Caco-2 (cell line): ENCODE results near the gene RSPO4. TPM values are rescaled to one million over a fixed set of nuclear protein-coding genes. Genes with fewer than 3 reads are reported as not detected.

ENCODE experiments used
- BruUV-seq: library from RNA; stranded (reverse); fragments of 400-500 nt; replicated peaks from 2 replicates; lab custom pipeline; 2021; lab: Mats Ljungman, UMichigan
- CTCF ChIA-PET: fragments of 300-600 bp; sonication (Branson Sonifier 250); formaldehyde crosslinking; loops from one replicate; lab custom pipeline; 2022; ENCODE audit warnings: antibody characterized with exemption; lab: Charles Lee
- POLR2A ChIA-PET: fragments of 300-600 bp; sonication (Branson Sonifier 250); formaldehyde crosslinking; loops from one replicate; lab custom pipeline; 2022; ENCODE audit warnings: antibody characterized with exemption; lab: Charles Lee
- DNase-seq, 2 experiments: peaks; one replicate each; pipeline versions ENCODE4 v3.0.0 to v3.0.0-alpha.2; 2020 to 2022
- H3K27me3 ChIP-seq: replicated peaks from 2 replicates; pipeline ENCODE4 v1.6.0; 2011; ENCODE audit warnings: low read length; ENCODE audit not compliant: control insufficient read depth, insufficient read depth
- H3K36me3 ChIP-seq: 2 replicates; pipeline ENCODE4 v1.5.1; 2011; ENCODE audit warnings: low read length; ENCODE audit not compliant: control insufficient read depth, insufficient read depth
- H3K4me1 ChIP-seq: fragments of 250-450 bp; sonication (Bioruptor Pico); 2 replicates; pipeline ENCODE4 v1.5.1; 2020; ENCODE audit warnings: mild to moderate bottlenecking
- H3K4me3 ChIP-seq: 2 replicates; pipeline ENCODE4 v1.5.1; 2011; ENCODE audit warnings: low read depth, mild to moderate bottlenecking, control low read depth, low read length
- H3K9me3 ChIP-seq: fragments of 250-450 bp; sonication (Bioruptor Pico); 2 replicates; pipeline ENCODE4 v1.5.1; 2020; ENCODE audit warnings: mild to moderate bottlenecking, moderate library complexity
- H3K27ac Mint-ChIP-seq: one replicate; pipeline ENCODE4 v1.8.0; 2022; ENCODE audit warnings: mixed read lengths; ENCODE audit not compliant: unreplicated experiment
- H3K27me3 Mint-ChIP-seq: one replicate; pipeline ENCODE4 v1.8.0; 2022; ENCODE audit warnings: mixed read lengths; ENCODE audit not compliant: insufficient read depth, unreplicated experiment
- H3K36me3 Mint-ChIP-seq: one replicate; pipeline ENCODE4 v1.8.0; 2022; ENCODE audit warnings: mild to moderate bottlenecking, mixed read lengths; ENCODE audit not compliant: insufficient read depth, unreplicated experiment
- H3K4me1 Mint-ChIP-seq: one replicate; pipeline ENCODE4 v1.8.0; 2022; ENCODE audit warnings: low read depth, mixed read lengths; ENCODE audit not compliant: unreplicated experiment
- H3K4me3 Mint-ChIP-seq: one replicate; pipeline ENCODE4 v1.8.0; 2022; ENCODE audit warnings: mild to moderate bottlenecking, moderate library complexity, mixed read lengths; ENCODE audit not compliant: unreplicated experiment
- H3K9me3 Mint-ChIP-seq: one replicate; pipeline ENCODE4 v1.8.0; 2022; ENCODE audit warnings: mixed read lengths; ENCODE audit not compliant: unreplicated experiment
- CTCF ChIP-seq, 2 experiments: fragments of 200-600 bp in 1 of 2; IDR thresholded peaks; 1 replicate in 1 of 2; 2 replicates in 1 of 2; pipeline versions ENCODE4 v1.5.1 to v1.8.0; 2011 to 2022; ENCODE audit warnings: antibody characterized with exemption in 1 of 2, control low read depth in 1 of 2, inconsistent platforms in 1 of 2, low read depth in 1 of 2, low read length in 1 of 2, mild to moderate bottlenecking in 1 of 2, moderate library complexity in 1 of 2; ENCODE audit not compliant: insufficient read depth in 1 of 2, severe bottlenecking in 1 of 2, unreplicated experiment in 1 of 2
- intact Hi-C: fragments of 100-400 bp; cut with micrococcal nuclease; formaldehyde crosslinking; loops from one replicate; pipeline ENCODE4 v1.10.0; 2022; ENCODE audit not compliant: unreplicated experiment
- total RNA-seq: library from RNA; stranded (reverse); gene quantifications from 2 replicates; pipeline ENCODE4 v1.2.3, GENCODE V29; 2022

Gene RSPO4
- total RNA-seq, 1 experiment from 2014 or later = 0.41 TPM

DNA sequence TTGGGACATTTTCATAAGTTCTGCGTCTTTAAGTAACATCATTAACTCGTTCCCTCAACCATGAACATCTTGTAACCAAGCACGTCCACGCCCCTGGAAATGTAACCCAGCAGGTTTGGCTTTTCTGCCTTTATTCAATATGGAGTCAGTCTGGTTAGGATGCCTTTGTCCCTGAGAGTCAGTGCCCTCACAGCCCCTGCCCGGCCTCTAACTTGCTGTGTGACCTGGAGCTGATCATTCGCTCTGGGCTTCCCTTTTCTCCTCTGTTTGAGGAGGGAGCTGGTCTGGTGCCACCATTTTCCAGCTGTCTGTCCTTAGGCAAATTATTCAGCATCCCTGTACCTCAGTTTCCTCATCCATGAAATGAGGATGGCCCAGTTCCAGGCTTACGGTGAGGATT is 59.5 kb downstream of the RSPO4 start:
- H3K4me1 ChIP-seq = peaks cover 29% of the 10 kb centered on the region
- Mint-ChIP-seq H3K27me3 (peaks cover 4% of the 10 kb centered on the region), H3K9me3 (no peaks in the 10 kb centered on the region), H3K27ac (no peak overlapping the region), H3K4me1 (peaks cover 10% of the 10 kb centered on the region), H3K4me3 (no peak overlapping the region), H3K36me3 (no peaks in the 10 kb centered on the region)
- H3K27me3 ChIP-seq = no peaks in the 10 kb centered on the region
- no peaks in the 10 kb centered on the region for H3K9me3 ChIP-seq
- no peak overlapping the region for H3K4me3 ChIP-seq
- H3K36me3 ChIP-seq = no peaks in the 10 kb centered on the region
- BruUV-seq = no TSS peak
- CTCF ChIA-PET = no interaction called here
- intact Hi-C loops = no loop called here
- TF ChIP-seq CTCF (IDR thresholded peaks at IDR 0.05; ENCODE audit: insufficient read depth in 1 of 2, low read depth in 1 of 2, low read length in 1 of 2, severe bottlenecking in 1 of 2, unreplicated experiment in 1 of 2) = no peak
- DNase-seq = no peak
- POLR2A ChIA-PET = no interaction called here

DNA sequence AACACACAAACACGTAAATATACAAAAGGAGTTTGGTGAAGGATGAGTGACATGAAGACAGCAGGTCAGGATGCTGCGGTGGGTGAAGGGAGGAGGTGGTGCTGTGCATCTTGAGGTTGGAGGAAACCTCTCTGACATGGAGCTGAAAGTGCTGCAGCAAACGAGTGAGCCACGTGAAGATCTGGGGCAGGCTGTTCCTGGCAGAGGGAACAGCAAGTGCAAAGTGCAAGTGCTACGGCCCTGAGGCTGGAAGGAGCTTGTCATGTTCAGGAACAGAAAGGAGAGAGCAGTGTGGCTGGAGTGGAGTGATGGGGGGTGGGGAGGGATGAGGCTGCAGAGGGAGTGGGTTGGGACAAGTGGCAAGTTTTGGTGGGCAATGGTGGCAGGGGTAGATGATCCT is 61.2 kb downstream of the RSPO4 start:
- peaks cover 29% of the 10 kb centered on the region for H3K4me1 ChIP-seq
- intact Hi-C loops = no loop called here
- no peak for DNase-seq
- no peaks in the 10 kb centered on the region for H3K27me3 Mint-ChIP-seq
- ChIA-PET POLR2A (no interaction called here), CTCF (no interaction called here)
- BruUV-seq = no TSS peak
- no peaks in the 10 kb centered on the region for H3K9me3 Mint-ChIP-seq
- no peaks in the 10 kb centered on the region for H3K36me3 ChIP-seq
- H3K27ac Mint-ChIP-seq = no peak overlapping the region
- H3K4me3 Mint-ChIP-seq = no peak overlapping the region
- H3K27me3 ChIP-seq = no peaks in the 10 kb centered on the region
- H3K4me3 ChIP-seq = no peak overlapping the region
- H3K4me1 Mint-ChIP-seq = peaks cover 10% of the 10 kb centered on the region
- no peaks in the 10 kb centered on the region for H3K9me3 ChIP-seq
- TF ChIP-seq CTCF (IDR thresholded peaks at IDR 0.05; ENCODE audit: insufficient read depth in 1 of 2, low read depth in 1 of 2, low read length in 1 of 2, severe bottlenecking in 1 of 2, unreplicated experiment in 1 of 2) = no peak
- H3K36me3 Mint-ChIP-seq = no peaks in the 10 kb centered on the region

DNA sequence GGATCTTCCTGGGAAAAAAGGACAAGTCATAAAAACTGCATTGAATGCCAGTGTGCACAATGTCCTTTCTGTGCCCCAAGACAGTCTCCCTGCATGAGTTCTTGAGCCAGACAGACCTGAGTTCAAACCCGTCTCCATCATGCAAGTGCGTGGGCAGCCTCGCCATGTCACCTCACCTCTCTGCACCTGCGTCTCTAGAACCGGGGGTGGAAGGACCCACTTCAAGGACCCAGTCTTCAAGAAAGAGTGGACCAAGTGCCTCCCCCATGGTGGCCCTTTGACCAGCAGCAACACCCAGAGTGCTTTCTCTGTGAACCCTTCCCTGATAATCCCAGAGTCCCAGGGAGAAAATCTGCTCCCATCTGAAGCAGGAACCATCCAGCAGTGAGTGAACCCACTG is 62.5 kb downstream of the RSPO4 start:
- no peaks in the 10 kb centered on the region for H3K36me3 Mint-ChIP-seq
- peaks cover 2% of the 10 kb centered on the region for H3K9me3 Mint-ChIP-seq
- no peak for TF ChIP-seq CTCF (IDR thresholded peaks at IDR 0.05; ENCODE audit: insufficient read depth in 1 of 2, low read depth in 1 of 2, low read length in 1 of 2, severe bottlenecking in 1 of 2, unreplicated experiment in 1 of 2)
- ChIA-PET POLR2A (no interaction called here), CTCF (no interaction called here)
- peaks cover 2% of the 10 kb centered on the region for H3K4me1 Mint-ChIP-seq
- no peaks in the 10 kb centered on the region for H3K36me3 ChIP-seq
- no peak overlapping the region for H3K27ac Mint-ChIP-seq
- no peaks in the 10 kb centered on the region for H3K27me3 ChIP-seq
- no peak overlapping the region for H3K4me3 Mint-ChIP-seq
- intact Hi-C loops = no loop called here
- no TSS peak for BruUV-seq
- H3K4me3 ChIP-seq = no peak overlapping the region
- peaks cover 16% of the 10 kb centered on the region for H3K4me1 ChIP-seq
- no peak for DNase-seq
- H3K9me3 ChIP-seq = no peaks in the 10 kb centered on the region
- no peaks in the 10 kb centered on the region for H3K27me3 Mint-ChIP-seq
